ENCODE data around the gene TADA2B.

Gene TADA2B

GRCh38 chr4:7007142-7007907, 35.8 kb upstream of the TADA2B start:
- no peaks in the 10 kb centered on the region for H3K4me1 ChIP-seq (ENCODE audit: control insufficient read depth, insufficient read depth, low read length)
- H3K4me3 ChIP-seq (ENCODE audit: low read length), result no peak overlapping the region
- H3K36me3 ChIP-seq (ENCODE audit: control insufficient read depth, insufficient read depth, low read length), result peaks cover 18% of the 10 kb centered on the region
- H3K27me3 ChIP-seq (ENCODE audit: control insufficient read depth, insufficient read depth, low read length), result no peaks in the 10 kb centered on the region
- H3K9ac ChIP-seq (ENCODE audit: low read length), result no peak overlapping the region
- H3K27ac ChIP-seq (ENCODE audit: low read depth, low read length), result no peak overlapping the region

DNA sequence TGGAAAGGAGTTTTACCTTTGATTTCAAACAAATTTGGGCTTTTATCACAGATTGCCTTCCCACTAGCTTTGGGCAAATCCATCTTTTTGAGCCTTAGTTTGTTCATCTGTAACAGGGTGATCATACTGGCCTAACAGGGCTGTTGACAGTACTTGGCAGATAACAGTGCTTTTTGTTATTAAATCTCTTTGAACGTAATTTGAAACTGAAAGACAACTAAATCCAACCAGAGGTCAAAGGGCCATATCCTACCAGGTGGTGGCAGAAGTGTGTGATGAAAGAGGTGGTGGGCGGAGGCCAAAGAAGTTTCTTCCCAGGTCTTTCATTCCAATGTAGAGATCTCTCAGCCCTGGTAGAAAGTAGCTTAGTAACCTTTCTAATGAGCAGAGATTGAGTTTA, 35.2 kb upstream of the TADA2B start:
- peaks cover 18% of the 10 kb centered on the region for H3K36me3 ChIP-seq (ENCODE audit: control insufficient read depth, insufficient read depth, low read length)
- H3K4me1 ChIP-seq (ENCODE audit: control insufficient read depth, insufficient read depth, low read length), result no peaks in the 10 kb centered on the region
- no peak overlapping the region for H3K4me3 ChIP-seq (ENCODE audit: low read length)
- H3K27me3 ChIP-seq (ENCODE audit: control insufficient read depth, insufficient read depth, low read length), result no peaks in the 10 kb centered on the region
- no peak overlapping the region for H3K27ac ChIP-seq (ENCODE audit: low read depth, low read length)
- no peak overlapping the region for H3K9ac ChIP-seq (ENCODE audit: low read length)

DNA sequence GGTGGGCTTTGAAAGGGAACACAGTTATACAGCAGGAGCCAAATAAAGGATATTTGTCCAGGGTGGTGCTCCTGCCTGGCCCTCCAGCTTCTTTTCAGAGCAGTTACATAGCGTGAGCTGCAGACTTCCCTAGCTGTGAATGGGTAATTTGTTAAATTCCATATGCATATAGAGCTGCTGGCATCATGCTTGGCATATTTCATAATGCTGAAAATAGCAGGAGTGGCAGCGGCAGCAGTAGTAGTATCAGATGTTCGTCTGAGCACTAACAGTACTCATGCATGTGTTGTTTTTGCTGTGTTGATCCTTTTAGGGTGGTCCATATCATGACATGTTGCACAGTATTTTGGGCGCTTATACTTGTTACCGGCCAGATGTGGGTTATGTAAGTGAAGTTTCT, 33.6 kb upstream of the TADA2B start:
- Histone ChIP-seq H3K36me3 (ENCODE audit: control insufficient read depth, insufficient read depth, low read length) (peaks cover 22% of the 10 kb centered on the region), H3K27ac (ENCODE audit: low read depth, low read length) (no peak overlapping the region), H3K9ac (ENCODE audit: low read length) (no peak overlapping the region), H3K4me1 (ENCODE audit: control insufficient read depth, insufficient read depth, low read length) (no peaks in the 10 kb centered on the region), H3K27me3 (ENCODE audit: control insufficient read depth, insufficient read depth, low read length) (no peaks in the 10 kb centered on the region), H3K4me3 (ENCODE audit: low read length) (no peak overlapping the region)

DNA sequence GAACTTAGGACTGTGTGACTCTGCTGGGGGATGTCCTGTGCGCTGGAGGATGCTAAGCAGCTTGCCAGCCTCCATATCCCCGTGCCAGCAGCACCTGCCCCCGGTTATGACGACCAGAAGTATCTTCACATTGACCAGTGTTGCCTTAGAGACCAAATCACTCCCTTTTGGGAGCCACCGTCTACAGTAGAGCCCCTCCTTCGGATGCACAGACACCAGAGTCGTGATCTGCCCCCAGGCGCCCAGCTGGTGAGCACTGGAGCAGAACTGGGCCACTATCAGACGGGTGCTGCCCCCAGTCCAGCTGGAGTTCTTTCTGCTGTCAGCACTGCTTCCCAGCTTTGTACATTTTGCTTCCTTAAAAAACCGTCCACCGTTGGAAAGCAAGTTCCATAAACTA, 30.0 kb upstream of the TADA2B start:
- Histone ChIP-seq H3K4me1 (ENCODE audit: control insufficient read depth, insufficient read depth, low read length) (no peaks in the 10 kb centered on the region), H3K36me3 (ENCODE audit: control insufficient read depth, insufficient read depth, low read length) (peaks cover 41% of the 10 kb centered on the region), H3K4me3 (ENCODE audit: low read length) (no peak overlapping the region), H3K27ac (ENCODE audit: low read depth, low read length) (no peak overlapping the region), H3K9ac (ENCODE audit: low read length) (no peak overlapping the region), H3K27me3 (ENCODE audit: control insufficient read depth, insufficient read depth, low read length) (no peaks in the 10 kb centered on the region)

- no peaks in the 10 kb centered on the region for H3K4me1 ChIP-seq (ENCODE audit: control insufficient read depth, insufficient read depth, low read length)
- H3K36me3 ChIP-seq (ENCODE audit: control insufficient read depth, insufficient read depth, low read length), result peaks cover 44% of the 10 kb centered on the region
- no peak overlapping the region for H3K9ac ChIP-seq (ENCODE audit: low read length)
- no peak overlapping the region for H3K27ac ChIP-seq (ENCODE audit: low read depth, low read length)
- H3K27me3 ChIP-seq (ENCODE audit: control insufficient read depth, insufficient read depth, low read length), result no peaks in the 10 kb centered on the region
- H3K4me3 ChIP-seq (ENCODE audit: low read length), result no peak overlapping the region
Measured at GRCh38 chr4:7014815-7015214, 28.4 kb upstream of the TADA2B start.

GRCh38 chr4:7015383-7016035, 27.7 kb upstream of the TADA2B start:
- H3K27me3 ChIP-seq (ENCODE audit: control insufficient read depth, insufficient read depth, low read length), result no peaks in the 10 kb centered on the region
- H3K4me1 ChIP-seq (ENCODE audit: control insufficient read depth, insufficient read depth, low read length), result no peaks in the 10 kb centered on the region
- no peak overlapping the region for H3K4me3 ChIP-seq (ENCODE audit: low read length)
- H3K9ac ChIP-seq (ENCODE audit: low read length), result no peak overlapping the region
- H3K36me3 ChIP-seq (ENCODE audit: control insufficient read depth, insufficient read depth, low read length), result peaks cover 40% of the 10 kb centered on the region
- H3K27ac ChIP-seq (ENCODE audit: low read depth, low read length), result no peak overlapping the region

DNA sequence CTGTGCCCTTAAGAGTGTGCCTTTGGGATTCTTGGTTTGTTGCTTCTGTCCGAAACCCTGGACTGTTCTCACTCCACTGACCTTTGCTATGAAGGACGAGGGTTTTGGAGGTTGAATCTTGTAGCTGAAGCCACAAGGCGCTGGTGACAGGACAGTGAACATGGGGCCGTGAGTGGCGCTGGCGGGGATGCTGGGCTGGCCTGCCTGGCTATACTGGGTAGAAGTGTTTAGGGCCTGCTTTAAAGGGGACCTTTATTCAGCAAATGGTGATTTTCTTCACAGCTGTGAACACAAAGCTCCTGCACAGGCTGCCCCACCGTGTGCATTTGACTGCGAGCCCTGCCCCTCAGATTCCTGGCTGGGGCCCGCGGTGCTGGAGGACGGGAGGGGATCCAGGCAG, 27.1 kb upstream of the TADA2B start:
- no peaks in the 10 kb centered on the region for H3K4me1 ChIP-seq (ENCODE audit: control insufficient read depth, insufficient read depth, low read length)
- H3K4me3 ChIP-seq (ENCODE audit: low read length), result no peak overlapping the region
- no peak overlapping the region for H3K9ac ChIP-seq (ENCODE audit: low read length)
- H3K36me3 ChIP-seq (ENCODE audit: control insufficient read depth, insufficient read depth, low read length), result peaks cover 38% of the 10 kb centered on the region
- no peak overlapping the region for H3K27ac ChIP-seq (ENCODE audit: low read depth, low read length)
- no peaks in the 10 kb centered on the region for H3K27me3 ChIP-seq (ENCODE audit: control insufficient read depth, insufficient read depth, low read length)

DNA sequence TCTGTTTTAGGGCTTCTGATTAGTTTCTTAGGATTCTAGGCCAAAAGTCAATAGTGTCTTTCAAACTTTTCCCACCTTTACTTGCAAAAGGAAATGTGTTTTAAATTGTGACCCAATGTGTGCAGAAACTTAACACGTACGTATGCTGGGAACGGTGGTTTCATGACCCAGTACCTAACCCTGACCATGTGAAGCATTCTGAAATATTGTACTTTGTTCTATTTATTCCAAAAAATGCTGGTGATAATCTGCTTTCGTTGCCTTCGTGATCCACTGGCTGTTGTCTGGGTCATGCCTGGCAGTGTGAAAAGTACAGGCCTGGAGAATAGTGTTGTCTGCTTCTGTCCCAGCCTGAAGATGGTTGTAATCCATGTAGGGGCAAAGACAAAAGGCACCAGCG, 26.7 kb upstream of the TADA2B start:
- no peak overlapping the region for H3K4me3 ChIP-seq (ENCODE audit: low read length)
- no peak overlapping the region for H3K27ac ChIP-seq (ENCODE audit: low read depth, low read length)
- H3K4me1 ChIP-seq (ENCODE audit: control insufficient read depth, insufficient read depth, low read length), result no peaks in the 10 kb centered on the region
- no peak overlapping the region for H3K9ac ChIP-seq (ENCODE audit: low read length)
- H3K27me3 ChIP-seq (ENCODE audit: control insufficient read depth, insufficient read depth, low read length), result no peaks in the 10 kb centered on the region
- H3K36me3 ChIP-seq (ENCODE audit: control insufficient read depth, insufficient read depth, low read length), result peaks cover 38% of the 10 kb centered on the region

DNA sequence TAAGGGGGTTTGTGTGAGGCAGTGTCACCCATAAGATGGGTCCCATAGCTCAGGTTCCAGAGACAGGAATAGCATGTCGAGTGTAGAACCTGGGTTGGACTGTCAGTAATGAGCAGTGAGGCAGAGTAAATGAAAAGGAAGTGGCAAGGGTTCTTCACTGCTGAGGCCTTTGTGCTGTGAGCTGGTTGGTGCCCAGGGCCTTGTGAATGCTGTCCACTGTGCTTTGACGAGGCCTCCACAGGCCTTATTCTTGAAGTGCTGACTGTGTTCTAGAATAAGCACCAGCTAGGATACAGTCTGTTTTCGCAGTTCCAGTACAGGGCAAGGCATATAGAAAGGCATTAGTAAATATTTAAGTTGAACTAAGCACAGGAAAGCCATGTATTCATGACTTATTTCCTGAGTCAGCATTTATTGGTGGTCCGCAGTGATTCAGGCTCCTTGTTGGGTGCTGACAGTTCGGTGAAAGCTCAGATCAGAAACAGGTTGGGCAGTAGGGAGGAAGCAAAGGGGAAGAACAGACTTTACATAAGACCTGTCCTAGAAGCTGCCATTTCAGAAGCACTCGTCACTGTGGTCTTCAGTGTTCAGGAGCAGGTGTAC, 25.6 kb upstream of the TADA2B start:
- no peak overlapping the region for H3K4me3 ChIP-seq (ENCODE audit: low read length)
- no peak overlapping the region for H3K27ac ChIP-seq (ENCODE audit: low read depth, low read length)
- H3K4me1 ChIP-seq (ENCODE audit: control insufficient read depth, insufficient read depth, low read length), result no peaks in the 10 kb centered on the region
- peaks cover 46% of the 10 kb centered on the region for H3K36me3 ChIP-seq (ENCODE audit: control insufficient read depth, insufficient read depth, low read length)
- H3K9ac ChIP-seq (ENCODE audit: low read length), result no peak overlapping the region
- H3K27me3 ChIP-seq (ENCODE audit: control insufficient read depth, insufficient read depth, low read length), result no peaks in the 10 kb centered on the region

DNA sequence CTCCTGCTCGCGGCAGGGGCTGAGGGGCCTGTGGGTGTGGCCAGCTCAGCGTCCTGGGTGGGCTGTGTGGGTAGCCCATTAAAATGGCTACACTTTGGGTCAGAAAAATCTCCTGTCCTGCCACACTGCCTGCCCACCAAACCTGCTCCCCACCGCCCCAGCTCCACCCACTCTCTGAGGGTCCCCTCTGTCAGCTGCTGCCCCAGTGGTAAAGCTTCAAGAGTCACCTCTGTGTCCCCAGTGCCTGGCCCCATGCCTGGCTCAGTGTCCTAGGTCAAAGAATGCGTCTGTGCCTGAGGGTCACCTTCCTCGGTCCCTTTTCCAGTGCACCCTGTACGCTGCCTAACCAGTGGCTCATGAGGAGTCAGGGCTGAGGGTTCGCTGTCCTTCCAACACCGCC, 24.9 kb upstream of the TADA2B start:
- Histone ChIP-seq H3K36me3 (ENCODE audit: control insufficient read depth, insufficient read depth, low read length) (peaks cover 44% of the 10 kb centered on the region), H3K27ac (ENCODE audit: low read depth, low read length) (no peak overlapping the region), H3K27me3 (ENCODE audit: control insufficient read depth, insufficient read depth, low read length) (no peaks in the 10 kb centered on the region), H3K9ac (ENCODE audit: low read length) (no peak overlapping the region), H3K4me1 (ENCODE audit: control insufficient read depth, insufficient read depth, low read length) (no peaks in the 10 kb centered on the region), H3K4me3 (ENCODE audit: low read length) (no peak overlapping the region)

DNA sequence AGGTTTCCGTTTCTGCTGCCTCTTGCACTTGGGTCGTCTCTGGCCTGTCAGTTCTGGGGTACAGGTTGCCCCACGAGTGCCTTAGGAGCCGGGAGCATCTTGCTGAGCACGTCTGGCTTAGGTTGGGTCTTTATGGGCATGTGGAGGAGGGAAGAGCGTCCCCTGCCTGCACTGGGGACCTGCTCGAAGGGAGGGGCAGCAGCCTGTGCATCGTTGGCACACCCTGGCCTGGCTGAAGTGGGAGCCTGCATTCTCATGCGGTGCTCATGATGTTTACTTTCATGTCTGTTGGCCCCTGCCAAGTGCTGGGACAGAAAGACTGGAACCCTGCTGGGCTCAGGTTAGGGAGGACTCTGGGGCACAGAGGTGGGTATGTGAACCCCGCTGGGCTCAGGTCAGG, 23.8 kb upstream of the TADA2B start:
- no peak overlapping the region for H3K27ac ChIP-seq (ENCODE audit: low read depth, low read length)
- peaks cover 46% of the 10 kb centered on the region for H3K36me3 ChIP-seq (ENCODE audit: control insufficient read depth, insufficient read depth, low read length)
- H3K27me3 ChIP-seq (ENCODE audit: control insufficient read depth, insufficient read depth, low read length), result no peaks in the 10 kb centered on the region
- H3K4me3 ChIP-seq (ENCODE audit: low read length), result no peak overlapping the region
- H3K4me1 ChIP-seq (ENCODE audit: control insufficient read depth, insufficient read depth, low read length), result no peaks in the 10 kb centered on the region
- H3K9ac ChIP-seq (ENCODE audit: low read length), result no peak overlapping the region

DNA sequence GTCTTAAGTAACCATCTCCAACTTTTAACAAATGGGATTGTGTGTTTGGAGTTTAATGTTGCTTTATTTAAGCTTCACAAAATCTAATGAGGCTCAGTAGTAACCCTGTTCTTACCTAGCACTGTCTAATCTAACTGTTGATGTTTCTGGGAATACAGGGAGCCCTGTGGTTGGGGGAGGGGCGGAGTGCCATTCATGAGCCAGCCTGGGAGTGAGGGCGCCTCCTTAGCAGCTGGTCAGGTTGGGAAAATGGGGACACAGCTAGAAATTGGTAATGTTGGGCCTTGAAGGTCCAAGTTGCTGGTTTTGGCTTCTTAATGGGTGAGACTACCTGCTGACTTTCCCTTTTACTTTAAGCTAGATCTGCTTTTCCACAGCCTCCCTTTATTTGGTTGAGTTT, 22.9 kb upstream of the TADA2B start:
- no peaks in the 10 kb centered on the region for H3K27me3 ChIP-seq (ENCODE audit: control insufficient read depth, insufficient read depth, low read length)
- no peak overlapping the region for H3K27ac ChIP-seq (ENCODE audit: low read depth, low read length)
- no peak overlapping the region for H3K9ac ChIP-seq (ENCODE audit: low read length)
- no peak overlapping the region for H3K4me3 ChIP-seq (ENCODE audit: low read length)
- H3K4me1 ChIP-seq (ENCODE audit: control insufficient read depth, insufficient read depth, low read length), result no peaks in the 10 kb centered on the region
- peaks cover 40% of the 10 kb centered on the region for H3K36me3 ChIP-seq (ENCODE audit: control insufficient read depth, insufficient read depth, low read length)

- Histone ChIP-seq H3K27ac (ENCODE audit: low read depth, low read length) (no peak overlapping the region), H3K36me3 (ENCODE audit: control insufficient read depth, insufficient read depth, low read length) (peaks cover 35% of the 10 kb centered on the region), H3K4me3 (ENCODE audit: low read length) (no peak overlapping the region), H3K9ac (ENCODE audit: low read length) (no peak overlapping the region), H3K4me1 (ENCODE audit: control insufficient read depth, insufficient read depth, low read length) (no peaks in the 10 kb centered on the region), H3K27me3 (ENCODE audit: control insufficient read depth, insufficient read depth, low read length) (no peaks in the 10 kb centered on the region)
Measured at GRCh38 chr4:7020856-7021255, 22.3 kb upstream of the TADA2B start.

Data from rectal smooth muscle tissue (tissue), 1 donor.